Measurements from ENCODE around the gene PBX3.

- no peak for TF ChIP-seq CTCF (IDR thresholded peaks at IDR 0.05)
- no peak for TF ChIP-seq POLR2A (IDR thresholded peaks at IDR 0.05)
Measured at GRCh38 chr9:125896964-125897363, 149.8 kb downstream of the PBX3 start.
